GM12873 (cell line): ENCODE measurements around the gene PATE3.

Experiments used
- TF ChIP-seq, protein P1 (sequence below): IDR thresholded peaks from 2 replicates; pipeline ENCODE4 v1.5.1; 2012; ENCODE audit warnings: low read depth, mild to moderate bottlenecking, moderate library complexity, low read length, control low read depth; ENCODE audit not compliant: insufficient read depth; ENCODE audit errors: missing control alignments

PATE3 gene

DNA sequence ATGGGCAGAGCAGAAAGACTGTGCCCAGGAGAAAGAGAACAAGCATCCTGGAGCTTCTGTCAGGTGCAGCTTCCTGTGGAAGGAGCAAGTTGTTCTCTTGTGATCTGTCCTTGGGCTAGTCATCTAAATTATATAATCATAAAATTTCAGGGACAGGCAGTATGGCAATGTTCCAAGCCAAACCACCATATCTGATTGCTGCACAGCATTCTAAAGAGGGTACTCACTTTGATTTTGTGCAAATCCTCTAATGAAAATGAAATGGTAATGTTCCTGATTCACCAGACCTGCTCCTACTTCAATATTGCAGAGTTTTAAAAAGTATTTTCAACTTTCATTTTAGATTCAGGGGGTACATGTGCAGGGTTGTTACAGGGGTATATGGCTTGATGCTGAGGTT is 9.2 kb upstream of the PATE3 start, which contains the start of gene PATE2:
PATE2 (minus strand) TSS at position 101 of the 400 bp plus-strand sequence; CDS start at position 46, 55 bp downstream.
- TF ChIP-seq, protein P1, sequence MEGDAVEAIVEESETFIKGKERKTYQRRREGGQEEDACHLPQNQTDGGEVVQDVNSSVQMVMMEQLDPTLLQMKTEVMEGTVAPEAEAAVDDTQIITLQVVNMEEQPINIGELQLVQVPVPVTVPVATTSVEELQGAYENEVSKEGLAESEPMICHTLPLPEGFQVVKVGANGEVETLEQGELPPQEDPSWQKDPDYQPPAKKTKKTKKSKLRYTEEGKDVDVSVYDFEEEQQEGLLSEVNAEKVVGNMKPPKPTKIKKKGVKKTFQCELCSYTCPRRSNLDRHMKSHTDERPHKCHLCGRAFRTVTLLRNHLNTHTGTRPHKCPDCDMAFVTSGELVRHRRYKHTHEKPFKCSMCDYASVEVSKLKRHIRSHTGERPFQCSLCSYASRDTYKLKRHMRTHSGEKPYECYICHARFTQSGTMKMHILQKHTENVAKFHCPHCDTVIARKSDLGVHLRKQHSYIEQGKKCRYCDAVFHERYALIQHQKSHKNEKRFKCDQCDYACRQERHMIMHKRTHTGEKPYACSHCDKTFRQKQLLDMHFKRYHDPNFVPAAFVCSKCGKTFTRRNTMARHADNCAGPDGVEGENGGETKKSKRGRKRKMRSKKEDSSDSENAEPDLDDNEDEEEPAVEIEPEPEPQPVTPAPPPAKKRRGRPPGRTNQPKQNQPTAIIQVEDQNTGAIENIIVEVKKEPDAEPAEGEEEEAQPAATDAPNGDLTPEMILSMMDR = no peak

DNA sequence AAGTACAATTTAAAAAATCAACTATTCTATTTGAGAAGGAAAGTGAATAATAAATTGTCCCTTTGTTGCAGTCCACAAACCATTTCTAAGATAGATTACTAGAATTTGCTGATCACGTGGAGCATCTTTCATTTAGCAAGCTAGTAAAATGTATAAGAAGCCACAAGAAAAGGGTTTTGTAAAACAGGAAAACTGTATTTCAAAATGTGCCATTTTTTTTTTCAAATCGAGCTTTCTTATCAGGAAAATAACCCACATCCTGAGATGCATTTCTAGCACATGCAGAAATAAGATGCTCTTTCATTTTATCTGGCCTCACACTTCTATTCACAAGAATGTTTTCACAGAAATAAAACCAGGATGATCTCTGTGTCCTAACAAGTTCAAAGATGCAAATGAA is 3.2 kb upstream of the PATE3 start:
- TF ChIP-seq, protein P1 = no peak

DNA sequence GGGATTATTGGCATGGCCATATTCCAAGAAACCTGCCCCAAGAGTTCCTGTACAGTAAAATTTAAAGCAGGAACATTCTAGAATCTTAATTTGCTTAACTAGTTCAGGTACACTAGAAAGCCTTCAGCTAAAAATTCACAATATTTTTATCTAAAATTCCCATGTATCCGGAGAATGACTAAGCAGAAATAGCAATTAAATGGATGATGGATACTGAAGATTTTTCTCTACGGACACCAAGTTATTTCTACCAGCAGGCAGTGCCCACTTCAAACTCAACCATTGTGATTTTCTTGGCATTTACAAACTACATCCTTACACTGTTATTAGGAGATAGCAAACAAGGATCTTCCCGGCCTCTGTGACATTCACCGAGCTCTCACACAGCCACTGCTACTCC is 2.9 kb downstream of the PATE3 start:
- TF ChIP-seq, protein P1 = no peak

DNA sequence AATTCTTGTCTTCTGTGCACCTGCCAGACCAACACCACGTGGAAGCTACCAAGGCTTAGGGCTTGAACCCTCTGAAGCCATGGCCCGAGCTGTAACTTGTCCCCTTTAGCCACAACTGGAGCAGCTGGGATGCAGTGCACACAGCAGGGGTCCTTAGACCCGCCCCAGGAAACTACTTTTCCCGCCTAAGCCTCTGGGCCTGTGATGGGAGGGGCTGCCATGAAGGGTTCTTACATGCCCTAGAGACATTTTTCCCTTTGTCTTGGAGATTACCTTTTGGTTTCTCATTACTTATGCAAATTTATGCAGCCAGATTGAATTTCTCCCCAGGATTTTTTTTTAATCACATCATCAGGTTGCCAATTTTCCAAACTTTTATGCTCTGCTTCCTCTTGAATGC is 9.7 kb downstream of the PATE3 start:
- TF ChIP-seq, protein P1 = no peak

DNA sequence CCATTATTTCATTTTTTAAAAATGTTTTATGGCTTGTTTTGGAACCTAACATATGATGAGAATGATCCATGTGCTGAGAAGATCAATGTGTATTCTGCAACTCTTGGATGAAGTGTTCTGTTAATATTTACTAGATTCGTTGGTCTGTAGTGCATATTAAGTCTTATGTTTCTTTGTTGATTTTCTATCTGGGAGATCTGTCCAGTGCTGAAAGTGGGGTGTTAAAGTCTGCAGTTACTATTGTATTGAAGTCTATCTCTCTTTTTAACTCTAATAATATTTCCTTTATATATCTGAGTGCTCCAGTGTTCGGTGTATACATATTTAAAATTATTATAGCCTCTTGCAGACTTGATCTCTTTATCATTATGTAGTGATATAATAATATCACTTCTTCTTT is 11.9 kb downstream of the PATE3 start:
- TF ChIP-seq, protein P1 = no peak

DNA sequence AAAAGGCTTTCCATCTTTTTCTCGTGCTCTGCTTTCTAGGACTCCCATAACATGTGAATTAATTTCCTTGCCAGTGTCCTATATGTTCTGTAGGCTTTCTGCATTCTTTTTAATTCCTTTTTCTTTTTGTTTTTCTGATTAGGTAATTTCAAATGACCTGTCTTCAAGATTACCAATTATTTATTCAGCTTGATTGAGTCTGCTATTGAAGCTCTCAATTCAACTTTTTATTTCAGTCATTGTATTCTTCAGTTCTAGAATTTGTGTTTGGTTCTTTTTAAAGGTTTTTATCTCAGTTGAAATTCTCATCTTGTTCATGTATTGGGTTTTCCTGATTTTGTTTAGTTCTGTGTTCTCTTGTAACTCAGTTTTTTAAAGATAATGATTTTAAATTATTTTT is 14.5 kb downstream of the PATE3 start:
- TF ChIP-seq, protein P1 = no peak

DNA sequence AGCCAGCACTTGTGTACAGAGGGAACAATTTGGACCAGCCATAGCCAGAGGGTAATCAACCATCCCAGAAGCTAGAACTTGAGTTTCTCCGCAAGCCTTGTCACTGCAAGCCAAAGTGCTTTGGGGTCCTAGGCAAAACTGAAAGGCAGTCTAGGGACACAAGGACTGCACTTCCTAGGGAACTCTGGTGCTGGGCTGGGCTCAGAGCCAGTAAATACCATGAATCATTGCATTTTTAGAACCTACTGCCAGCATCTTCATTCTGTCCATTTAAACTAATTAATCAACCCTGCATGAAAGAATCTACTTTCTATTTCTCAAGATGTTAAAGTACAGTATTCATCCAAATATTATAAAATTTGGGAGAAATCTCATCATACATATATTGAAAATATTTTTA is 20.0 kb downstream of the PATE3 start:
- TF ChIP-seq, protein P1 = no peak
